IPS DF 4.7 (cell line): ENCODE measurements around the gene DCAF4.
"Not testable (repeated sequence)": the region's sequence is repeated elsewhere in the genome, so short reads cannot be mapped to it uniquely, and the experiment has no call there.

Source experiments
- DNase-seq: peaks from one replicate; pipeline ENCODE4 v3.0.0-alpha.2; 2013; ENCODE audit warnings: low spot score; ENCODE audit errors: extremely low read depth

DCAF4 gene

GRCh38 chr14:72968316-72968715 is 42.1 kb downstream of the DCAF4 start:
- DNase-seq = no peak

- no peak for DNase-seq
These were observed 43.9 kb downstream of the DCAF4 start for GRCh38 chr14:72970058-72970630.

- no peak for DNase-seq
These were observed 44.7 kb downstream of the DCAF4 start for GRCh38 chr14:72970824-72971434.

- no peak for DNase-seq
These were observed 48.4 kb downstream of the DCAF4 start for GRCh38 chr14:72974661-72975060.

- DNase-seq = no peak
These were observed 49.5 kb downstream of the DCAF4 start for GRCh38 chr14:72975770-72976169.

- DNase-seq = no peak
These were observed 52.6 kb downstream of the DCAF4 start for GRCh38 chr14:72978856-72979255.

GRCh38 chr14:72980863-72981262 is 54.6 kb downstream of the DCAF4 start:
- no peak for DNase-seq

GRCh38 chr14:72982146-72982708 is 56.0 kb downstream of the DCAF4 start:
- DNase-seq = no peak

- no peak for DNase-seq
These were observed 60.0 kb downstream of the DCAF4 start for GRCh38 chr14:72986214-72986613.

- no peak for DNase-seq
These were observed 60.6 kb downstream of the DCAF4 start for GRCh38 chr14:72986857-72987256.

- no peak for DNase-seq
These were observed 63.9 kb downstream of the DCAF4 start for GRCh38 chr14:72990171-72990570.

GRCh38 chr14:72996916-72997315 is 70.7 kb downstream of the DCAF4 start:
- DNase-seq = no peak

GRCh38 chr14:72998252-72998903 is 72.1 kb downstream of the DCAF4 start:
- no peak for DNase-seq

GRCh38 chr14:72999316-72999715 is 73.1 kb downstream of the DCAF4 start:
- DNase-seq = no peak

- no peak for DNase-seq
These were observed 73.8 kb downstream of the DCAF4 start for GRCh38 chr14:73000073-73000472.

GRCh38 chr14:73003681-73004080 is 77.4 kb downstream of the DCAF4 start:
- no peak for DNase-seq

GRCh38 chr14:73004641-73005040 is 78.4 kb downstream of the DCAF4 start:
- not testable (repeated sequence) for DNase-seq

- no peak for DNase-seq
These were observed 81.6 kb downstream of the DCAF4 start for GRCh38 chr14:73007835-73008234.

- DNase-seq = no peak
These were observed 82.2 kb downstream of the DCAF4 start for GRCh38 chr14:73008501-73008900.
